ENCODE measurements around the gene RHCG.

Gene RHCG

DNA sequence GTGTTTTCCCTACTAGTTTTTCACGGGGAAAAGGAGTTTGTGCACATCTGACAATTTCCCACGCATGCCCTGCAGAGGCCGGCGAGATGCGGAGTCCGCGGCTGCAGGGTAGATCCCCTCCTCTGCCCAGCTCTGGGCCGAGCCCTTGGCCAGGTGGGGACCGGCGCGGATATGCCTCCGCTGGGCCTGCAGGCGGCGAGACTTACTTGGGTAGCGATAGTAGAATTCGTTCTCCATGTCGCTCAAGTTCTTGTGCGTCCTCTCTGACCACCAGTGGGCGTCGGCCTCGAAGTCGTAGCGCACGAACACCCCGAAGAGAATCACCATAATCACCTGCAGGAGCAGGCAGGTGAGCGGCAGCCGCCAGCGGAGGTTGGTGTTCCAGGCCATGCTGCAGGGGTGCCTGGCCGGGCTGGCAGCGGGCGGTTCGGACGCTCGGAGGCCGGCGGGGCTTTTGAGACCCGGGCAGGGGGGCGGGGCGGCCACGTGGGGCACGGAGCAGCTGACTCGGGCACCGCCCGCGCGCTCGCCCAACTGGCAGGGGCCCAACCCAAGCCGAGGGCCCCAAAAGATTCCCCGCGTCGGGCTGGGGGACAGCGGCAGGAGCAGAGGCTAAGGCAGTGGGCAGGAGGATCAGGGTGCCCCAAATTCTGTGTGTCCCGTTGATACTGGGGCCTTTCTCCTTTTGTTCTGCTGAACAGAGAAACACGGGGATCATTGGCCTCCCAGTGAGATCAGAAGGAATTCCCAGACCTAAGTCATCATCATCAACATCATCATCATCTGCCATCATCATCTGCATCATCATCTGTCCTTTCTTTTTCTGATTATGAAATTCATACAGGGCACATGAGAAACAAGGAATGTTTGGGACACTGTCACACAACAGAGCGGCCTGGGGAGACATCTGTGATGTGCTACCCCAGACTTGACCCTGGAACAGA, at the start of gene RHCG:
Gene RHCG, minus strand, starts transcription at position 429 of the 944 bp plus-strand sequence. Its CDS starts 39 bp downstream, at position 390.
- no peak for DNase-seq (ENCODE audit: low read depth)

DNA sequence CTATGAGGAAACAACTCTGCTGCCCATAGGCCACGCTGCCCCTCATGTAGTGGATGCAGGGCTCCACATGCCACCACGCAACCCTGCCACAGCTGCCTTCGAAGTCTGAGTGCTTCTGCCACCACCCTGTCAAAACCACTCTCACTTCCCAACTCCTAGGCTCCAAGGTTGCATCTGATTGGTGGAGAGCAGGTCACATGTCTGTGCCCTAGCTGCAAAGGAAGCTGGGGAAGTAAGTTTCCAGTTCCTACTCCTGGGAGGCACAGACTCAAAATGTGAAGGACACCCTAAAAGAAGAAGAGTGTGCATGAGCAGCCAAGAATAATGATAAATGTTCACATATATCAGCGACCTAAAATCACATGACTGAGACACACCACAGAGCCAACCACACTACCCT, 47.0 kb upstream of the RHCG start:
- DNase-seq (ENCODE audit: low read depth) = no peak

DNA sequence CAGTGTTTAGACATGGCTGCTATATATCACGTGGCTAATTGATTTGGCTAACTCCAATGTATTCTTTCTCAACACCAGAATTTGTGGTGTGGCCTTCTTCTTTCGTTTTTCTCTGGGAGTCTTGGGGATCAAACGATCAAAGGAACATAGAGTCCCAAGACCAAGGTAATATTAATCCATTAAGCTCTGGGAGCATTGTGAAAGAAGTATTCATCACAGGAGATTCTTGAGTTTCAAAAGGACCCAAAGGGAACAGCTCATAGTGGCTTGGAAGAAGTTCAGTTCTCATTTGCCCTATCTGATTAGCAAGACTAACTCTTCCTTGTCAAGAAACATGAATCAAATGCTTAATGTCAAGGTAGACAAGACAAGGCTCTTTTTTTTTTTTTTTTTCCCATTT, 46.0 kb upstream of the RHCG start:
- DNase-seq (ENCODE audit: low read depth) = no peak

DNA sequence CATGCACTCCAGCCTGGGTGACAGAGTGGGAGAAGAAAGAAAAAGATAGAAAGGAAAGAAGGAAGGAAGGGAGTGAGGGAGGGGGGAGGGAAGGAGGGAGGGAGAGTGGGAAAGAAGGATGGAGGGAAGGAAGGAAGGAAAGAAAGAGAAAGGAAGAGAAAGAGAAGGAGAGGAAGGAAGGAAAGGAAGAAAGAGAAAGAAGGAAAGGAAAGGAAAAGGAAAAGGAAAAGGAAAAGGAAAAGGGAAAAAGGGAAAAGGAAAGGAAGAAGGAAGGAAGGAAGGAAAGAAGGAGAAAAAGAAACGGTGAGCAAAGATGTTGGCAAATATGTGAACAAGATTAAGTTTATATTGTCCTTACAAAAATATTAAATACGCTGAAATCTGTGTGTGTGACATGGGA, 42.6 kb upstream of the RHCG start:
- DNase-seq (ENCODE audit: low read depth) = no peak

DNA sequence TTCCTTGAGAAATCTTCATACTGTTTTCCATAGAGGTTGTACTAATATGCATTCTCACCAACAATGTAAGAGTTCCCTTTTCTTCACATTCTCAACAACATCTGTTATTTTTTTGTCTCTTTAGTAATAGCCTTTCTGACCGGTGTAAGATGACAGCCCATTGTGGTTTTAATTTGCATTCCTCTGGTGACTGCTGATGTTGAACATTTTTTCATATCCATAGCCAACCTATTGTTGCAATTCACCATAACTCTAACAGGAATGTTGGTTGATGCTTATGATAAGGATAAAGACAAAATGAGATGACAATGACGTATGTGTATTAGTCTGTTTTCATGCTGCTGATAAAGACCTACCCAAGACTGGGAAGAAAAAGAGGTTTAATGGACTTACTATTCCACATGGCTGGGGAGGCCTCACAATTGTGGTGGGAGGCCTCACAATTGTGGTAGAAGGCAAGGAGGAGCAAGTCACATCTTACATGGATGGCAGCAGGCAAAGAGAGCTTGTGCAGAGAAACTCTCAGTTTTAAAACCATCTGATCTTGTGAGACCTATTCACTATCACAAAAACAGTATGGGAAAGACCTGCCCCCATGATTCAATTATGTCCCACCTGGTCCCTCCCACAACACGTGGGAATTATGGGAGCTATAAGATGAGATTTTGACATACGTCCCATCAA, 37.6 kb upstream of the RHCG start:
- no peak for DNase-seq (ENCODE audit: low read depth)

DNA sequence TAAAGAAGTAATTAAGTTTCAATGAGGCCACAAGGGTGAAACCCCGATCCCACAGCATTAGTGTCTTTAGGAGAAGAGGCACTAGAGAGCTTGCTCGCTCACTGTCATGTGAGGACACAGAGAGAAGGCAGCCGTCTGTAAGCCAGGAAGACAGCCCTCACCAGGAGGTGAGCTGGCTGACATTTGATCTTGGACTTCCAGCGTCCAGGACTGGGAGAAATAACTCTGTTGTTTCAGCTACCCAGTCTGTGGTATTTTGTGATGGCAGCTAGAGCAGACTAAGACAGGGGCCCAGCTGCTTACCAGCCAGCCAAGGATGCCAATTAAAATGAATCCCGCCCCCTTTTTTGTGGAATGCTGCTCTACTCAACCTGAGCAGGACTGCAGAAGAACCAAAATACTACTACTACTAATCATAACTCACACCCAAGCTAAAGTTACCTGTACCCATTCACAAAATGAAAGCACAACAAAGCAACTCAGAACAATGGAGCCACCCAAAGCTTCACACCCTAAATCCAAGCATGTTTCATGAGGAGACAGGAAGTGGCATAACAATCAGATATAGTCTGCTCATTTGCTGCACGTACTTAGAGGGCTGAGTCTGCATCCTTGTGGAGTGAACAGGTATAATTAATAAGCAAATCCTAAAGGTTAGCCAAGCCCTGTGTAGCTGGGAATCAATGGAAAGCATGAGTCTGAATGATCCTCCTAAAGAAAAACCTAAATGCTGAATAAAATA, 35.6 kb upstream of the RHCG start:
- DNase-seq (ENCODE audit: low read depth) = no peak

DNA sequence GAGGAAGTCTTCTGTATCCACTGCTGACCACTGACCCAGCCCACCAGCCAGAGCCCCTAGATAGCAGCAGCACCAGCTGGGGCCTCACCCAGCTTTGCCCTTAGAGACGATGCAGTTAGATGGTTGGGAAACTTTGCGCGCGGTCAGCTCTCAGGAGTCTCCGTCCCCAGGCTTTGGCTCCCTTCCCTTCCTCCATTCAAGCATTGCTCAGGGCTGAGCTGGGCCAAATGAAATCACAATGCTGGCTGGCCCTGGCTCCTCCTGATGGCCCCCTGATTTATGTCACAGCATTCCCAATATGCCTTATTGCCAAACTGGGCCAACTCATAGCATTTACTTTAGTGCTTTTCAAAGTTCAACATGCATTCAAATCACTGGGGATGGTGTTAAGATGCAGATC, 34.6 kb upstream of the RHCG start:
- no peak for DNase-seq (ENCODE audit: low read depth)

DNA sequence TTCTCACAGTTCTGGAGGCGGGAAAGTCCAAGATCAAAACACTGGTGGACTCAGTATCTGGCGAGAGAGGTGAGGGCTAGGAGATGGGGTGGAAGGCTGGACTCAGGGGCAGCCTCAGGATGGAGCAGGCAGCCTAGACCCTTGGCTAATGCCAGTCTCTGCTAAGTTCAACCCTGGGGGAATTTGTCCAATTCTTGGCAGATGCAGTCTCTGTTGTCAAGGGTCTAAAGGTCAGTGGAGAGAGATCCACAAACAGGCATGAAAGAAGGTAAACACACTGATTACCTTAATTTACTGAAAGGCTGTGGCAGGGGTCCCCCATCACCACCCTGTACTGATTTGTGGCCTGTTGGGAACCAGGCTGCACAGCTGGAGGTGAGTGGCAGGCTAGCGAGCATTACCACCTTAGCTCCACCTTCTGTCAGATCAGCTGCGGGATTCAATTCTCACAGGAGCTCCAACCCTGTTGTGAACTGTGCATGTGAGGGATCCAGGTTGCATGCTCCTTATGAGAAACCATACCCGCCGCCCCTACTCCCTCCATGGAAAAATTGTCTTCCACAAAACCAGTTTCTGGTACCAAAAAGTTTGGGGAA, 32.5 kb upstream of the RHCG start:
- DNase-seq (ENCODE audit: low read depth) = no peak

DNA sequence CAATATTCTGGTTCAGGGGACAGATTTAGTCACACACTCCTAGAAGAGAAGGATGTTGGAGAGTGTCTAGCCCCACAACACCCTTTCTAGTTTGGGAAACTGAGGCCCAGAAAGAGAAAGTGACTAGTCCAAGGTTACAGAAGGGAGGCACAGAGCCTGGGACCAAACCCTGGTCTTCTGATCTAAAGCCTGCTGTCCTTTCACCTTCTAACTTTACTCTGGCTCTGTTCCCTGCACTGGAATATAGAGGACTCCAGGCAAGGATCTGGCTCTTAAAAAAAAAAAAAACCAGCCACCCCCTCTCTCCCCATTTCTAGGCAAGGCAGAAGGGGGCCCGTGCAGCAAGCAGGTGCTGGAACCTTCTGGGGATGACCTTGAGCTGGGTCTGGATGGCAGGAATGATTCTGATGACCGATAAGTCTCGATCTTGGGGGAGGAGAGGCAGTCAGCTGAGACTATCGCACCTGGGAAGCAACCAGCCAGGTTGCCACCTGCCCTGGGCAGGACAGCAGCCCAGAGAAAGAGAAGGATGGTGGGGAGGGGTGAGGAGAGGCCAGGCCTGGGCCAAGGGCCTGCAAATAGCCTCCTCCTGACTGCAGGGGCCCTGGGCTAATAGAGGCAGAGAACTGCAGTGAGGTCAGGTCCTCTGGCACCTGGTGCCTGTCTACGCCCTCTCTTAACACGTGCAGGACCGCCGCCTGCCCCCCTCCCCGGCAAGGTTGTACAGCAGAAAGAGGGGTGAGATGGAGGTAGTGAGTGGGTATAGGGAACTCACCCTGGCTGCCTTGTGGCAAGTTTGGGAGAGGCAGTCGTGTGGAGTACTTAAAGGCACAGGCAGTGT, 30.4 kb upstream of the RHCG start:
- no peak for DNase-seq (ENCODE audit: low read depth)

DNA sequence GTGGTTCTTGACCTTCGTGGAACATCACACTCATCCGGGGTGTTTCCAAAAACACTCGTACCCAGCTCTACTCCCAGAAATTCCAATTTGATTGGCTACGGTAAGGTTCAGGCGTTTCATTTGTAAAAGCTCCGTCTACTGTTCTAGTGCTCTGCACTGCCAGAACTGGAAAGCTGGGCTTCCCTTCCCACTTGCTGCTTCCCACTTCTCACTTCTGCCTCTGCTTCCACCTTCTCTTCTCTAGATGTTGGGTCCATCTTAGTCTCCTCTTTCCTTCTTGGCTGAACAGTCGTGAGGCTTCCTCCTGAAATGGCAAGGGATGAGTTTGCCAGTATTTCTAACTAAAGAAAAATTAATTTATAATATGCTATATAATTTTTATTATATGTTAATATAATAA, 29.8 kb upstream of the RHCG start:
- DNase-seq (ENCODE audit: low read depth) = no peak

DNA sequence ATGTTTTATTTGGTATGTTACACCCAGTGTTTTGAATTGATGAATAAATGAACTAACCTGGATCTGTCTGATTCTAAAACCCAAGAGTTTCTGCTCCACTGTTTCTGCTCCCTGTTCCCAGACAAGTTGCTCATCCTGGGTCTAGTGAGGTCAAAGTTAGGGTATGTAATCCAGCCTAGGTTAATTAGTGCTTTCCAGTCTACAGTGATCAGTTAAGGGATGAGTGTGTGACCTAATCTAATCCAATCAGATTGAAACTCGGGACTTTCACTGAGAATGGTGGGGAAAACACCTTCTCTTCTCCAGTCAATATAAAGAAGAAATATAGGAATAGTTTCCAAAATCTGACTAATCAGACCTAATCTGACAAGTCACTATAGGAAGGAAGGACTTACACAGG, 27.8 kb upstream of the RHCG start:
- DNase-seq (ENCODE audit: low read depth) = no peak

DNA sequence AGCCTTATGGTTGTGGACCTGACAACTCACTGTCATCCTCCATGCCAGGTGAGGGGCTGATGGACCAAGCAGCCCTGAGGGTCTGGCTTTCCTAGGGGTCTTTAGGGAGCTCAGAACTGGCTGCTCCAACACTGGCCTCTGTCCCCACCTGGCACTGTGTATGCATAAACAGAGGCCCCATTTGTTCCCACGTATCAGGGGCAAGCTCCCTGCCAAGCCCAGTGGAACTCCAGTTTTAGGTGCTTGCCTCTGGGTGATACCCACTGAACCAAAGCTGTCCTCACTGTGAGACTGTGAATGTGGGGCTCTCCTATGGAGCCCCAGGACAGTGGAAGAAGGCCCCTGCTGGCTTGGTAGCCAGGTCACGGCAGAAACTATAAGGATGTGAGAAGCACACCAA, 26.7 kb upstream of the RHCG start:
- DNase-seq (ENCODE audit: low read depth) = no peak

DNA sequence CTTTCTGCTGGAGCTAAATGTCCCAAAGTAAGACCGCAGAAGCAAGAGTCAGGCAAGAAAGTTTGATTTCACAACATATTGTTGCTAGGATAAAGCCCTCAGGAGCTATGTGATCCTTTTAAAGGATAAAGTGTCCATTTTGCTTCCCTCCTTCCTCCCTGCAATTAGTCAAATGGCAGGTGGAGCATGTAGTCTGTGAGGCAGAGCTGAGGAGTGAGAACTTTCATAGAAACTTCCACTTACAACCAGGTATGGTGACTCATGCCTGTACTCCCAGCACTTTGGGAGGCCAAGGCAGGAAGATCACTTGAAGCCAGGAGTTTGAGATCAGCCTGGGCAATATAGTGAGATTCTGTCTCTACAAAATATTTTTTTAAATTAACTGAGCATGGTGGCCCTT, 25.2 kb upstream of the RHCG start:
- DNase-seq (ENCODE audit: low read depth) = no peak

DNA sequence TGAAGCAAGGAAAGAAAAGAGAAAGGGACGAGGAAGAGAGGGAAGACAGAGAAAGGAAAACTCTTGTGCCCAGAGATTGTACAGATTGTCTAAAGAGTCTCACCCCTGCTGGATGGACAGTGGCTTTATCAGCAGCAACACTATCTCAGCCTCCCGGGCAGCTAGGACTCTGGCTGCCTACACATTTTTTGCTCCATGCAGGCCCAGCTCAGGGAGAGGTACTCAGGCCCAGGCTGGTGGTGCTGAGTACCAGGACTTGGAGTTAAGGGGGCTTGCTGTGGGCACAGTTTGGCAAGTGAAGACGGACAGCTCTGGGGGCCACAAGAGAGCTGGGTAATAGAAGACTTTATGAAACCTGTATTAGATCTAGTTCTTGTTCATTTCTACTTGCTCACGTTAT, 19.1 kb upstream of the RHCG start:
- DNase-seq (ENCODE audit: low read depth) = no peak

DNA sequence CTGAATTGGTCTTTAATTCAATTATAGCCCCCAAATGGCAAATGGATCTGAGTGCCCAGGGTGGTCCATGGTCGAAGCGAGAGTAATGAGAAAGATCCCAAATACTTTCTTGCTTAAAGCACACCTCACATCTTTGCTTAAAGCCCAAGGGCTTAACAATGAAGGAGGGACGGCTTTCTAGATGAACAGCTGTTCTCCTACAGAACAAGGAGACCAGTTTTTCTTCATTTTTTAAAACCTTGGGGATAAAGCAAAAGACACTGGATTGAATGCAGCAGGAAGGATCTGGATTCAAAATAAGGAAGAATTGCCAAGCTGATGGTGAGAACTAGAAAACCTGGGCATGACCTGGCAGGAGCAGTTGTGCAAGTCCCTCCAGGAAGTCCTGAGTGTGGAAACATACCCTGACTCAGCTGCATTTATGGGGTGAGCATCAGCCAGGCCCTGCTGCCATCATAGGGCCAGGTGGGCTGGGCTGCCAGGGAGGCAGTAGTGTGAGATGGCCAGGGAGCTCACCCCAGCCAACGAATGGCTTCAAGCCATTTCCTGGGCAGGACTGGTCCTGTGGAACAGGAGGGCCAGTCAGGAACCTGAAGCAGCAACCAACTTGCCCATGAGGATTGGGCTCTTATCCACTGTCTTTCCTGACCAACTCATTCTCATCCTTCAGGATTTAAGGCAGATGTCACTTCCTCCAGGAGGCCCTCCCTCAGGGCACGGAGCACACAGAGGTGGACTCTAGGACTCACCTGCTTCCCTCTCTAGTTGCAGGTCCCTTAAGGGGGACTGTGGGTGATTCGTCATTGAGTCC, 18.4 kb upstream of the RHCG start:
- no peak for DNase-seq (ENCODE audit: low read depth)

DNA sequence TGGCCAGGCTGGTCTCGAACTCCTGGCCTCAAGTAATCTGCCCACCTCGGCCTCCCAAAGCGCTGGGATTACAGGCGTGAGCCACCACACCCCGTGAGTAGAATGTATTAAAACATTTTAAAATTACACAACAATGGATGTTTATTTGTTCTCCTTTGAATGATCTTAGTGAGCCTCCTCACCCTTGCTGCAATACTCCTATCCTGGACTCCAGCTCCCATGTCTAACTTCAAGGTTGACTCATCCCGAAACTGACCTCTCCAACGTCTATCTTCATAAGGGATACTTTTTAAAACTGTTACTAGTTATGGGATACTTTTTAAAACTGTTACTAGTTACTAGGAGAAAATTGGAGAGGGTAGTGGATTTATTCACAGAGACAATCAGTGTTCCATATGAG, 17.8 kb upstream of the RHCG start:
- no peak for DNase-seq (ENCODE audit: low read depth)

DNA sequence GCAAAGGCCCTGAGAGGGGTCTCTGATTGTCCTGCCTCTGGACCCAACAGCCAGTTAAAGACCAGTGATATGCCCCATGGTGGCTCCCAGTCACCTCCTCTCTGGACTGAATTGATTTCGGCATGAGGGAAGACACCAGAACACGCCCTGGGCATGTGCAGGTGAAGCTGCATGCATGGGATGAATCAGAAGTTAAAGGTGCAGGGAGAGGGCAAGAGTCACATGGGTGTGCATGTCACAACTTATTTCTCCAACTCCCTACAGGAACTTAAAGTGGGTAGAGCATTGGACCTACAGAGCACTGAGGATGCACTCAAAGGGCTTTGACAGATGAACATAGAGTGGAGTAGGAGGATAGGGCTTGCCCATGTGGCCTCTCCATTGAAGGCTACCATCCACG, 16.9 kb upstream of the RHCG start:
- no peak for DNase-seq (ENCODE audit: low read depth)

DNA sequence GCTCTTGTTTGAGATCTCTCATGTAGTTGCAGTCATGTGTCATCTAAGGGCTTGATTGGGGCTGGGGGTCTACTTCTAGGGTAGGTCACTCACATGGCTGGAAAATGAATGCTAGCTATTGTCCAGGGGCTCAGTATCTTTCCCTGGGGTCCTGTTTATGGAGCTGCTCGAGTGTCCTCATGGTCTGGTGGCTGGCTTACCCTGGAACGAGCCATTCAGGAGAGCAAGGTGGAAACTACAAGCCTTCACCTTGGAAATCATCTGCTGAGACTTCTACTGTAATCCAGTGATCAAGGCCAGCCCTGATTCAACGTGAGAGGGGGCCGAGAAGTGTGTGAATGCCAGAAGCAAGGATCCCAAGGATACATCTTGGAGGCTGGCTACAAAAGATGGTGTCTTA, 16.2 kb upstream of the RHCG start:
- DNase-seq (ENCODE audit: low read depth) = no peak

DNA sequence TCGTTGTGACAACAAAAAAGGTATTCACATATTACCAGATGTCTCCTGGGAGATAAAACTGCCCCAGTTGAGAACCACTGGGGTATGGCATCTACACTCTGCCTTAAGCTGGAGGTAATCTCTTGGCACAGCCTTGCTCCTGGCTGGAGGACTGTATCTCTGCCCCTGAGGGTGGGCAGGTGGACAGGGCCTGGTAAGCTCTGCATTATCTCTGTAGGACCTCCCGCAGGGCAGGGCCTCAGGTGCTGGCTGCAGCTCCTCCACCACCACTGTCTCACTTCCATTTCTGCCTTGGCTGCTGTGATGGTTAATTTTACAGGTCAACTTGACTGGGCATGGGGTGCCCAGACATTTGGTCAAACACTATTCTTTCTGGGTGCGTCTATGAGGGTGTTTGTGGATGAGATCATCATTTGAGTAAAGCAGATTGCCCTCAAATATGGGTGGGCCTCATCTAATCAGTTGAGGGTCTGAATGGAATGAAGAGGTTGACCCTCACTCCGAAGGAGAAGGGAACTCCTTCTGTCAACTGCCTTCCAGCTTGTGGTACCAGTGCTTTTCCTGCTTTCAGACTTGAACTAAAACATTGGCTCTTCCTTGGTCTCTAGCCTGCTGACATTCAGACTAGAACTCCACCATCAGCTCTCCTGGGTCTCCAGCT, 9.8 kb upstream of the RHCG start:
- DNase-seq (ENCODE audit: low read depth) = no peak

DNA sequence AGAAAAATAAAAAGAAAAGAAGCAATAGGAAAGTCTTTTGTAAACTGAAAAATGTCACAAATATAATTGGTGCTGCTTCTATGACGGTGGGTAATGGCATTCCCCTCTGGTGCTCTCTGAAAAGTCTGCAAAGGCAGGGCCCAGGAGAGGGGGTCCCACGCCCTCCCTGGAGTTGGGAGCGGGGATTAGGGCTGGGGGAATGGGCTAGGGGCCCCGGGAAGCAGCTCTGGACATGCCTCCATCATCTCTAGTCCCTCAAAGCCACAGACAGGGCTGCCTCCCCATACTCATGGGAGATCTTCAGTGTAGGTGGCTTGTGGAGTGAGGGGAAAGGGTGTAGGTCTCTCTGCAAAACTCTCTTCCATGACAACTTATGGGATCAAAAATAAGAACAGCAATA, 7.8 kb upstream of the RHCG start:
- DNase-seq (ENCODE audit: low read depth) = no peak

Data from stromal cell of bone marrow (primary cell).